Esophagus squamous epithelium (tissue), 5 donors: ENCODE measurements around the gene CROCC2. TPM values are rescaled to one million over a fixed set of nuclear protein-coding genes. Genes with fewer than 3 reads are reported as not detected.

Source experiments
- DNase-seq: peaks from one replicate; lab custom pipeline; 2025; lab: John Stamatoyannopoulos, UW
- H3K27ac ChIP-seq, 4 donors: fragments of 200-600 bp; sonication (generic); one replicate each; pipeline ENCODE4 v1.5.1; 2016 to 2019; ENCODE audit warnings: mild to moderate bottlenecking in 1 of 4
- H3K27me3 ChIP-seq, 4 donors: fragments of 200-600 bp; sonication (generic); 1 replicate in 3 of 4; 2 replicates in 1 of 4; pipeline versions ENCODE4 v1.5.1 to v1.6.0; 2017 to 2021; ENCODE audit warnings: antibody characterized with exemption in 1 of 4
- H3K36me3 ChIP-seq, 3 donors: fragments of 200-600 bp; sonication (generic); one replicate each; pipeline ENCODE4 v1.5.1; 2016 to 2019
- H3K4me1 ChIP-seq, 3 donors: fragments of 200-600 bp; sonication (generic); one replicate each; pipeline ENCODE4 v1.5.1; 2017 to 2019
- H3K4me3 ChIP-seq, 4 donors: fragments of 200-600 bp; sonication (generic); 1 replicate in 3 of 4; 2 replicates in 1 of 4; pipeline ENCODE4 v1.5.1; 2016 to 2019; ENCODE audit warnings: mild to moderate bottlenecking in 2 of 4, moderate library complexity in 1 of 4
- H3K9me3 ChIP-seq, 3 donors: fragments of 200-600 bp; sonication (generic); one replicate each; pipeline ENCODE4 v1.5.1; 2016 to 2019
- POLR2A ChIP-seq, 4 donors: fragments of 450-650 bp; IDR thresholded peaks; one replicate each; pipeline ENCODE4 v1.6.1; 2017; ENCODE audit warnings: antibody characterized with exemption in 4 of 4, mild to moderate bottlenecking in 4 of 4, moderate library complexity in 3 of 4
- WGBS, 2 donors: methylation state at CpG; one replicate each; pipeline ENCODE4 v1.1.5; 2018; 5-methylcytosine and 5-hydroxymethylcytosine counted together
- intact Hi-C: fragments of 100-400 bp; cut with DNase I; formaldehyde crosslinking; loops from one replicate; pipeline ENCODE4 v1.15.0; 2022
- total RNA-seq, 4 donors: library from RNA; depleted of rRNA; stranded (reverse); fragments of >200 nt; gene quantifications; one replicate each; pipeline ENCODE4 v1.1.0, GENCODE V29; 2016
- TF ChIP-seq, protein P1 (sequence below), 6 experiments: fragments of 450-650 bp in 4 of 6; fragments of 200-600 bp in 2 of 6; sonication (generic) in 2 of 6; IDR thresholded peaks; one replicate each; pipeline ENCODE4 v1.5.1; 2016 to 2019; ENCODE audit warnings: antibody characterized with exemption in 6 of 6, mild to moderate bottlenecking in 4 of 6, moderate library complexity in 4 of 6
- donor health status: DM: yes; HTN: yes; CAD: no.

The CROCC2 gene
- total RNA-seq, 4 donors from 2014 or later, result not detected

DNA sequence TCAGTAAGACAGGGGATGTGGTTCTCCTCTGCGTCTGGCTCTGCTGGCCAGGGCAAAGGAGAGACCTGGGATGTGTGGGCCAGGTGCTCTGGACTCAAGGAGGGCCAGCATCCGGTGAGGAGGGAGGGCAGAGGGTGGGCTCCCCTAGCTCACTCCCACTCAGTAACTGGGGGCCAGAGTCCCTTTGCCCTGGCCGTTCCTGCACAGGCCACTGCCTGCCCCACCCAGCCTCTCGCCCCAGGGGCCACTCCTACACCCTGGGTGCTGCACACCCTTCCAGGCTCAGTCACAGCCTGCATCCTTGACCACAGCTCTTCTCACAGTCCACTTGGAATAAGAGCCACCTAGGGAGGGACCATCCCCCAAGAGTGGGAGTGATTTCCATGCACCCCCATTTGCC is 133.3 kb downstream of the CROCC2 start:
- 90% methylated on average over 2 of the region's 4 CpGs; no CpG with 5 or more reads in 1 of the 2 donors for WGBS, 2 donors
- no peak for TF ChIP-seq POLR2A (IDR thresholded peaks at IDR 0.05)
- TF ChIP-seq, protein P1, sequence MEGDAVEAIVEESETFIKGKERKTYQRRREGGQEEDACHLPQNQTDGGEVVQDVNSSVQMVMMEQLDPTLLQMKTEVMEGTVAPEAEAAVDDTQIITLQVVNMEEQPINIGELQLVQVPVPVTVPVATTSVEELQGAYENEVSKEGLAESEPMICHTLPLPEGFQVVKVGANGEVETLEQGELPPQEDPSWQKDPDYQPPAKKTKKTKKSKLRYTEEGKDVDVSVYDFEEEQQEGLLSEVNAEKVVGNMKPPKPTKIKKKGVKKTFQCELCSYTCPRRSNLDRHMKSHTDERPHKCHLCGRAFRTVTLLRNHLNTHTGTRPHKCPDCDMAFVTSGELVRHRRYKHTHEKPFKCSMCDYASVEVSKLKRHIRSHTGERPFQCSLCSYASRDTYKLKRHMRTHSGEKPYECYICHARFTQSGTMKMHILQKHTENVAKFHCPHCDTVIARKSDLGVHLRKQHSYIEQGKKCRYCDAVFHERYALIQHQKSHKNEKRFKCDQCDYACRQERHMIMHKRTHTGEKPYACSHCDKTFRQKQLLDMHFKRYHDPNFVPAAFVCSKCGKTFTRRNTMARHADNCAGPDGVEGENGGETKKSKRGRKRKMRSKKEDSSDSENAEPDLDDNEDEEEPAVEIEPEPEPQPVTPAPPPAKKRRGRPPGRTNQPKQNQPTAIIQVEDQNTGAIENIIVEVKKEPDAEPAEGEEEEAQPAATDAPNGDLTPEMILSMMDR (IDR thresholded peaks at IDR 0.05), result no peak
- H3K36me3 ChIP-seq, result peaks cover 0 to 51% (median 5%) of the 10 kb centered on the region in 3 donors
- H3K4me1 ChIP-seq, result peaks cover 13 to 46% (median 17%) of the 10 kb centered on the region in 3 donors
- peaks cover 0 to 6% (median 0%) of the 10 kb centered on the region in 4 donors for H3K27me3 ChIP-seq
- no peak for DNase-seq
- no peak overlapping the region for H3K4me3 ChIP-seq
- no peak overlapping the region for H3K27ac ChIP-seq
- H3K9me3 ChIP-seq, result no peaks in the 10 kb centered on the region
- intact Hi-C loops, result no loop called here

- H3K27ac ChIP-seq, result no peak overlapping the region
- H3K36me3 ChIP-seq, result peaks cover 0 to 56% (median 5%) of the 10 kb centered on the region in 3 donors
- H3K4me3 ChIP-seq, result no peak overlapping the region
- H3K9me3 ChIP-seq, result no peaks in the 10 kb centered on the region
- peaks cover 13 to 43% (median 17%) of the 10 kb centered on the region in 3 donors for H3K4me1 ChIP-seq
- no peak for DNase-seq
- TF ChIP-seq, protein P1 (IDR thresholded peaks at IDR 0.05), result no peak
- no peak for TF ChIP-seq POLR2A (IDR thresholded peaks at IDR 0.05)
- H3K27me3 ChIP-seq, result peaks cover 0 to 4% (median 0%) of the 10 kb centered on the region in 4 donors
- intact Hi-C loops, result no loop called here
- WGBS, 2 donors, result 83% methylated on average over 2 of the region's 13 CpGs; no CpG with 5 or more reads in 1 of the 2 donors
These were observed 134.1 kb downstream of the CROCC2 start for GRCh38 chr2:241040081-241040803.

DNA sequence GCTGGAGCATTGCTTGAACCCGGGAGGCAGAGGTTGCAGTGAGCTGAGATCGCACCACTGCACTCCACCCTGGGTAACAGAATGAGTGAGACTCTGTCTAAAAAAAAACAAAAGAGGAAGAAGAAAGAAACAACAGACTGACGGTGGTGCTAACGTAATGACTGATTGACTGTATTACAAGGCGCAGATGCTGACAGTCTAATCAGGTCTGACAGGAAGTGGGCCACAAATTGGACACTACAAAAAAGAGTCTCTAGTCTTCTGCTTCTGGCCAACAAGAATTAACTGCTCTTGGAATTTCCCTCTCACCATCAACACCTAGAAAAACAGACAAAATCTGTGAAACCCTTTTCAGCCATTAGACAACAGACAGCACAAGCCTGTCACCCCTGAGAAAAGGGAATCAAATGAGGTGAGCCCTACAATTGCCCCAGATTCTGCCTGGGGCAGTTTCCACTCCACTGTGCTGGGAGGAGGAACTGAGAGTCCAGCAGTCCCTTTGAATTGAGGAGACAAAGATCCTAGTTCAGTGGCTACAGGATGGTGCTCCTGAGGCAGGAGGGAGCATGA is 135.5 kb downstream of the CROCC2 start:
- 64 to 78% methylated on average over 4 to 5 of the region's 5 CpGs for WGBS, 2 donors
- Histone ChIP-seq H3K4me3 (no peak overlapping the region), H3K4me1 (peaks cover 6 to 29% (median 10%) of the 10 kb centered on the region in 3 donors), H3K27ac (no peak overlapping the region), H3K36me3 (peaks cover 0 to 56% (median 5%) of the 10 kb centered on the region in 3 donors), H3K9me3 (no peaks in the 10 kb centered on the region), H3K27me3 (no peaks in the 10 kb centered on the region)
- TF ChIP-seq, protein P1 (IDR thresholded peaks at IDR 0.05), result no peak
- no peak for TF ChIP-seq POLR2A (IDR thresholded peaks at IDR 0.05)
- no peak for DNase-seq
- intact Hi-C loops, result no loop called here

Other genes with a start within 250 kb of the CROCC2 start
- not detected for gene AQP12B, start 223.5 kb upstream of the CROCC2 start, total RNA-seq
- gene AQP12A, start 214.5 kb upstream of the CROCC2 start, total RNA-seq, result not detected
- gene KIF1A, start 86.1 kb upstream of the CROCC2 start, total RNA-seq, result under 1 TPM in 1 of 4 donors, not detected in 3; 0.15 TPM
- not detected for gene AGXT, start 37.5 kb upstream of the CROCC2 start, total RNA-seq
- 100 to 1,000 TPM; 105 to 440 (median 163) TPM for gene MAB21L4, start 10.2 kb upstream of the CROCC2 start, total RNA-seq
- gene SNED1, start 92.3 kb downstream of the CROCC2 start, total RNA-seq, result 10 to 100 TPM in 1 of 4 donors, 1 to 10 TPM in 3; 3.3 to 13.9 (median 4.8) TPM
- 10 to 100 TPM; 27.7 to 37.0 (median 35.4) TPM for gene MTERF4, start 196.0 kb downstream of the CROCC2 start, total RNA-seq
- 1 to 10 TPM; 3.4 to 8.9 (median 5.6) TPM for gene PASK, start 243.1 kb downstream of the CROCC2 start, total RNA-seq
- 100 to 1,000 TPM in 1 of 4 donors, 10 to 100 TPM in 3; 53.5 to 108 (median 63.3) TPM for gene PPP1R7, start 244.1 kb downstream of the CROCC2 start, total RNA-seq